Astrocyte (in vitro differentiated cells and primary cell): ENCODE measurements around the gene SF3B3. TPM values are rescaled to one million over a fixed set of nuclear protein-coding genes. Genes with fewer than 3 reads are reported as not detected.

Experiments used
- DNase-seq: peaks from one replicate; pipeline ENCODE4 v3.0.0-alpha.2; 2010; ENCODE audit warnings: low read depth
- FAIRE-seq: peaks from 2 replicates; lab custom pipeline; 2011; peaks lifted over from hg19 to GRCh38; lab: Jason Lieb, UNC
- H2AFZ ChIP-seq: 2 replicates; pipeline ENCODE4 v1.6.0; 2012; ENCODE audit warnings: low read depth, low read length, inconsistent platforms
- H3K27ac ChIP-seq: 2 replicates; pipeline ENCODE4 v1.5.1; 2011; ENCODE audit warnings: low read depth, low read length, inconsistent platforms
- H3K27me3 ChIP-seq: 2 replicates; pipeline ENCODE4 v1.6.0; 2011; ENCODE audit warnings: low read length, inconsistent platforms; ENCODE audit not compliant: insufficient read depth
- H3K36me3 ChIP-seq: 2 replicates; pipeline ENCODE4 v1.5.1; 2011; ENCODE audit warnings: low read length, inconsistent platforms; ENCODE audit not compliant: insufficient read depth
- H3K4me1 ChIP-seq: 2 replicates; pipeline ENCODE4 v1.5.1; 2011; ENCODE audit warnings: low read length, inconsistent platforms; ENCODE audit not compliant: insufficient read depth
- H3K4me2 ChIP-seq: 2 replicates; pipeline ENCODE4 v1.6.0; 2012; ENCODE audit warnings: low read length, inconsistent platforms
- H3K4me3 ChIP-seq: 2 replicates; pipeline ENCODE4 v1.5.1; 2011; ENCODE audit warnings: low read depth, mild to moderate bottlenecking, low read length, inconsistent platforms; ENCODE audit not compliant: insufficient read depth
- H3K79me2 ChIP-seq: 2 replicates; pipeline ENCODE4 v1.6.0; 2012; ENCODE audit warnings: mild to moderate bottlenecking, low read length, inconsistent platforms; ENCODE audit not compliant: insufficient read depth
- H3K9ac ChIP-seq: 2 replicates; pipeline ENCODE4 v1.6.0; 2012; ENCODE audit warnings: mild to moderate bottlenecking, low read length, inconsistent platforms
- H3K9me3 ChIP-seq: 2 replicates; pipeline ENCODE4 v1.5.1; 2012; ENCODE audit warnings: low read depth, mild to moderate bottlenecking, low read length, inconsistent platforms; ENCODE audit not compliant: insufficient read depth
- H4K20me1 ChIP-seq: 2 replicates; pipeline ENCODE4 v1.6.0; 2012; ENCODE audit warnings: low read length, inconsistent platforms; ENCODE audit not compliant: insufficient read depth
- H3K27ac Mint-ChIP-seq: one replicate; pipeline ENCODE4 v1.8.0; 2021; ENCODE audit warnings: mild to moderate bottlenecking, mixed read lengths; ENCODE audit not compliant: unreplicated experiment
- H3K27me3 Mint-ChIP-seq: one replicate; pipeline ENCODE4 v1.8.0; 2021; ENCODE audit warnings: low read depth, mixed read lengths; ENCODE audit not compliant: unreplicated experiment
- H3K36me3 Mint-ChIP-seq: one replicate; pipeline ENCODE4 v1.8.0; 2021; ENCODE audit warnings: low read depth, mixed read lengths; ENCODE audit not compliant: unreplicated experiment
- H3K4me1 Mint-ChIP-seq: one replicate; pipeline ENCODE4 v1.8.0; 2021; ENCODE audit warnings: low read depth, mixed read lengths; ENCODE audit not compliant: unreplicated experiment
- H3K4me3 Mint-ChIP-seq: one replicate; pipeline ENCODE4 v1.8.0; 2021; ENCODE audit warnings: mild to moderate bottlenecking, moderate library complexity, mixed read lengths; ENCODE audit not compliant: unreplicated experiment
- H3K9me3 Mint-ChIP-seq: one replicate; pipeline ENCODE4 v1.8.0; 2021; ENCODE audit warnings: mild to moderate bottlenecking, mixed read lengths; ENCODE audit not compliant: unreplicated experiment
- EZH2 ChIP-seq: IDR thresholded peaks from 2 replicates; pipeline ENCODE4 v1.6.1; 2012; ENCODE audit warnings: mild to moderate bottlenecking, low read length, inconsistent platforms; ENCODE audit not compliant: insufficient read depth
- total RNA-seq: library from RNA; stranded (reverse); gene quantifications from 2 replicates; pipeline ENCODE4 v1.2.1, GENCODE V29; 2021
- TF ChIP-seq, protein P1 (sequence below): IDR thresholded peaks from 2 replicates; pipeline ENCODE4 v1.5.1; 2011; ENCODE audit warnings: low read depth, mild to moderate bottlenecking, inconsistent platforms, low read length, moderate library complexity; ENCODE audit not compliant: insufficient read depth

Gene SF3B3
- total RNA-seq, 1 donor from 2014 or later = 179 TPM

DNA sequence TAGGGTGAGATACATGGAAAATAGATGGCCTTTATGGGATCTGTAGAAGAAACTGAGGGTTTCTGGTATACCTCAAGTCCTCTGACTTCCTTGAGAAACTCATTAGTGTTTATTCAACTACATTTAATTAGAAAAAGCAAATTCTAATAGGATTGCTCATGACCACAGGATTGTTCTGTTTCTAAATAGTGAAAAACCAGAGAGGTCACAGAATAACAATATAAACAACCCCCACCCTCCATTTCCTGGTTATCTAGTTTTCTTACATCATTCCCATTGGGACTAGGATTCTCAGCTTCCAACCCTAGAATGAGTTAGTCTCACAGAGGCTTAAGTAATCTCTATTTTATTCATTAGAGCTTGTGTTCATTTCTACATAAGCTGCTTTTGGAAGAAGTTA is 30.0 kb downstream of the SF3B3 start:
- Mint-ChIP-seq H3K9me3 (no peaks in the 10 kb centered on the region), H3K27me3 (no peaks in the 10 kb centered on the region), H3K27ac (peak overlapping the region; percentile 94), H3K4me1 (peaks cover 28% of the 10 kb centered on the region), H3K4me3 (no peak overlapping the region), H3K36me3 (peaks cover 34% of the 10 kb centered on the region)
- H4K20me1 ChIP-seq = peaks cover 90% of the 10 kb centered on the region
- FAIRE-seq = no peak
- H3K27ac ChIP-seq = peak overlapping the region; percentile 78
- H3K27me3 ChIP-seq = no peaks in the 10 kb centered on the region
- H3K9ac ChIP-seq = peak overlapping the region; percentile 47
- no peaks in the 10 kb centered on the region for H3K9me3 ChIP-seq
- peaks cover 78% of the 10 kb centered on the region for H3K36me3 ChIP-seq
- DNase-seq = peak; percentile 77
- TF ChIP-seq, protein P1, sequence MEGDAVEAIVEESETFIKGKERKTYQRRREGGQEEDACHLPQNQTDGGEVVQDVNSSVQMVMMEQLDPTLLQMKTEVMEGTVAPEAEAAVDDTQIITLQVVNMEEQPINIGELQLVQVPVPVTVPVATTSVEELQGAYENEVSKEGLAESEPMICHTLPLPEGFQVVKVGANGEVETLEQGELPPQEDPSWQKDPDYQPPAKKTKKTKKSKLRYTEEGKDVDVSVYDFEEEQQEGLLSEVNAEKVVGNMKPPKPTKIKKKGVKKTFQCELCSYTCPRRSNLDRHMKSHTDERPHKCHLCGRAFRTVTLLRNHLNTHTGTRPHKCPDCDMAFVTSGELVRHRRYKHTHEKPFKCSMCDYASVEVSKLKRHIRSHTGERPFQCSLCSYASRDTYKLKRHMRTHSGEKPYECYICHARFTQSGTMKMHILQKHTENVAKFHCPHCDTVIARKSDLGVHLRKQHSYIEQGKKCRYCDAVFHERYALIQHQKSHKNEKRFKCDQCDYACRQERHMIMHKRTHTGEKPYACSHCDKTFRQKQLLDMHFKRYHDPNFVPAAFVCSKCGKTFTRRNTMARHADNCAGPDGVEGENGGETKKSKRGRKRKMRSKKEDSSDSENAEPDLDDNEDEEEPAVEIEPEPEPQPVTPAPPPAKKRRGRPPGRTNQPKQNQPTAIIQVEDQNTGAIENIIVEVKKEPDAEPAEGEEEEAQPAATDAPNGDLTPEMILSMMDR = no peak
- no peak for TF ChIP-seq EZH2
- H3K4me2 ChIP-seq = peak overlapping the region; percentile 71
- peaks cover 72% of the 10 kb centered on the region for H3K79me2 ChIP-seq
- no peak overlapping the region for H3K4me3 ChIP-seq
- H2AFZ ChIP-seq = no peak overlapping the region
- H3K4me1 ChIP-seq = peaks cover 21% of the 10 kb centered on the region

DNA sequence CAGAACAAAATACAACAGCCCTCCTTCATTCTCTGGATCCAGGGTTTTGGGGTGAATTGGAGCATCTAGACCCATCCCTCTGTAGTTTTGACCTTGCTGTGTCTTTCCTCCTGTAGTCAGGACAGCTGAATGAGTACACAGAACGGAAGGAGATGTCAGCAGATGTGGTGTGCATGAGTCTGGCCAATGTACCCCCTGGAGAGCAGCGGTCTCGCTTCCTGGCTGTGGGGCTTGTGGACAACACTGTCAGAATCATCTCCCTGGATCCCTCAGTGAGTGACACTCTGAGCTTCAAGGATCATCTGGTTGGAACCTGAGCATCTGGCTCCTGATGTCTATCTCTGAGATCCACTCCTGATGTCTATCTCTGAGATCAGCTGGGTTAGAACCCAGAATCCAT is 32.4 kb downstream of the SF3B3 start:
- peaks cover 22% of the 10 kb centered on the region for H3K4me1 Mint-ChIP-seq
- peaks cover 34% of the 10 kb centered on the region for H3K36me3 Mint-ChIP-seq
- Histone ChIP-seq H3K4me1 (peaks cover 21% of the 10 kb centered on the region), H3K4me3 (no peak overlapping the region), H3K9ac (no peak overlapping the region), H4K20me1 (peaks cover 91% of the 10 kb centered on the region), H3K36me3 (peaks cover 76% of the 10 kb centered on the region), H2AFZ (no peak overlapping the region), H3K79me2 (peaks cover 64% of the 10 kb centered on the region), H3K27me3 (no peaks in the 10 kb centered on the region), H3K4me2 (no peak overlapping the region), H3K9me3 (no peaks in the 10 kb centered on the region), H3K27ac (no peak overlapping the region)
- no peaks in the 10 kb centered on the region for H3K27me3 Mint-ChIP-seq
- peak overlapping the region; percentile 14 for H3K27ac Mint-ChIP-seq
- FAIRE-seq = no peak
- TF ChIP-seq, protein P1 = no peak
- DNase-seq = no peak
- H3K4me3 Mint-ChIP-seq = no peak overlapping the region
- H3K9me3 Mint-ChIP-seq = no peaks in the 10 kb centered on the region

DNA sequence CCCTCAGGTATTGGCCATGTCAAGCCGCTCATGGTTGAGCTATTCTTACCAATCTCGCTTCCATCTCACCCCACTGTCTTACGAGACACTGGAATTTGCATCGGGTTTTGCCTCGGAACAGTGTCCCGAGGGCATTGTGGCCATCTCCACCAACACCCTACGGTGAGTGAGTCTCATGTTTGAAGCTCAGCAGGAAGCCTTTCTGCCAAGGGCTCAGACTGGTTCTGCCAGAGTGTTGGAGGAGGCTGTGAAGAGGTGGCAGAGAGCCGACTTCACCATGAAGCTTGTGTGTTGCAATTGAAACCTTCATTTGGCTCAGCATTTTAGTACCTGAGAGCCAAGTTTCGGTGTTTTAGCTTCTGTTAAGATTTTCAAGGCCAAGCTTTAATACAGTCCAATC is 38.0 kb downstream of the SF3B3 start:
- no peak overlapping the region for H2AFZ ChIP-seq
- H3K9me3 ChIP-seq = no peaks in the 10 kb centered on the region
- no peak overlapping the region for H3K27ac ChIP-seq
- H3K27me3 ChIP-seq = no peaks in the 10 kb centered on the region
- no peak overlapping the region for H3K4me2 ChIP-seq
- FAIRE-seq (no peak), DNase-seq (no peak)
- H3K9ac ChIP-seq = no peak overlapping the region
- Mint-ChIP-seq H3K27ac (no peak overlapping the region), H3K27me3 (no peaks in the 10 kb centered on the region), H3K4me3 (no peak overlapping the region), H3K36me3 (peaks cover 26% of the 10 kb centered on the region), H3K9me3 (no peaks in the 10 kb centered on the region), H3K4me1 (no peaks in the 10 kb centered on the region)
- no peak overlapping the region for H3K4me3 ChIP-seq
- TF ChIP-seq, protein P1 = no peak
- TF ChIP-seq EZH2 = no peak
- peaks cover 87% of the 10 kb centered on the region for H4K20me1 ChIP-seq
- peaks cover 51% of the 10 kb centered on the region for H3K79me2 ChIP-seq
- H3K4me1 ChIP-seq = no peaks in the 10 kb centered on the region
- peaks cover 87% of the 10 kb centered on the region for H3K36me3 ChIP-seq
